ENCODE results near the gene NPHP4. TPM values are rescaled to one million over a fixed set of nuclear protein-coding genes. Genes with fewer than 3 reads are reported as not detected.
"Not testable (repeated sequence)": the region's sequence is repeated elsewhere in the genome, so short reads cannot be mapped to it uniquely, and the experiment has no call there.

NPHP4 gene
- total RNA-seq, 1 donor from 2014 or later, result 19.5 TPM

DNA sequence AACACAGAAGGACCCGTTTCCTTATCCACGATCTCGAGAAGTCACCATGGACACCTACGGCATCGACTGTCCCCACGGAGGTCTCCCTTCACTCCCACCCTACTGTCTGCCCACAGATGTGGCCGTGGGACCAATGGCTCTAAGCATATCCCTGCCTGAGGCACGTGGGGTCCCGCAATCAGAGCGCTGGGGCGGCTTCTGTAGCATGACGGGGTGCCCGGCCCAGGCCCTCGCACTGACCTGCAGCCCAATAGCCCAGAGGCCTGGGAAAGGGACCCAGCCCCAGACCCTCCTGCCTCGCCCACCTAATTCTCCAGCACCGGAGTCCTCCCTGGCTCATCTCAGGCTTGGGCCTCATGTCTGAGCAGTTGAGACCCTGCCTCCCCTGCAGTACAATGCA lies 132.5 kb downstream of the NPHP4 start:
- intact Hi-C loops (cut with micrococcal nuclease), result no loop called here

DNA sequence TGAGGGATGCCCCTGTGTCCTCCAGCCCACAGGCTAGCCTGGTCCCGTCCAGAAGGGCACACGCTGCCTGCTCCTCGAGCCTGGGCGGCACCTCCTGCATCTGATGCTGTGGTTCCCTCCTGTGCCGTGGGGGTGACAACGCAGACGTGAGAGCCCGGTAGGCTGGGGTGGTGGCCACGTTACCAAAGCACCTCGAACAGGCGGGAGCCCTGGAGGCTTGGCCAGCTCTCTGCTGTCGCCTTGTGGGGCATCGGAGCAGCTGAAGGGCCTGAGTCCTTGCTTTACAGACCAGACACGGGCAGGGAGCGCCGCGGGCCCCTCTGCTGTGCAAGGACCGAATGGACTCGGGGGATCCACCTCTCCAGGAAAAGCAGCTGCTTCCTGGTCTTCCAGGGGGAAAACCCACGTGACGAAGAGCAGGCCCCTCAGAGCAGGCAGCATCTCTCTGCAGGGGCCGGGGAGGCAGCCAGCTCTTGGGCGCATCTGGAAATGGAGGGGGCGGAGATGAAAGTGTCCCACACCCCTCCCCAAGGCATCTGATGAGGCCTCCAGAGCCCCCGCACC lies 133.3 kb downstream of the NPHP4 start:
- intact Hi-C loops (cut with micrococcal nuclease), result no loop called here

DNA sequence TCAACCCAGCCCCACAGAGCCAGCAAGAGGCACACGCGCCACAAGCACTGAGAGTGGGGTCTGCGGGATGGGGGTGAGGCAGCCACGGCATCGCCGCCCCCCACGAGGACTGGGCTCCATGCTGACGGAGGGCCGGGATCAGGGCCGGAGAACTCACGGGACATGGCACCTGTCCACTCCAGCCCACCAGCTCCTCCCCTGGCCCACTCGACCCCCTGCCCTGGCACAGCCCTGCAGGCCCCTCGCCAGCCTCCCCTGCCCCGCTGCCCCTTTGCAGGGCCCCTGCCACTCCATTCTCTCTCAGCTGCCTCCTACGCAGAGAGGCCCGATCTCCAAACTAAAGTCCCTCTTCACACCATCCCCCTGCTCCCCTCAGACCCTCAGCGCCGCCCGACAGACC lies 134.0 kb downstream of the NPHP4 start:
- intact Hi-C loops (cut with micrococcal nuclease), result no loop called here

DNA sequence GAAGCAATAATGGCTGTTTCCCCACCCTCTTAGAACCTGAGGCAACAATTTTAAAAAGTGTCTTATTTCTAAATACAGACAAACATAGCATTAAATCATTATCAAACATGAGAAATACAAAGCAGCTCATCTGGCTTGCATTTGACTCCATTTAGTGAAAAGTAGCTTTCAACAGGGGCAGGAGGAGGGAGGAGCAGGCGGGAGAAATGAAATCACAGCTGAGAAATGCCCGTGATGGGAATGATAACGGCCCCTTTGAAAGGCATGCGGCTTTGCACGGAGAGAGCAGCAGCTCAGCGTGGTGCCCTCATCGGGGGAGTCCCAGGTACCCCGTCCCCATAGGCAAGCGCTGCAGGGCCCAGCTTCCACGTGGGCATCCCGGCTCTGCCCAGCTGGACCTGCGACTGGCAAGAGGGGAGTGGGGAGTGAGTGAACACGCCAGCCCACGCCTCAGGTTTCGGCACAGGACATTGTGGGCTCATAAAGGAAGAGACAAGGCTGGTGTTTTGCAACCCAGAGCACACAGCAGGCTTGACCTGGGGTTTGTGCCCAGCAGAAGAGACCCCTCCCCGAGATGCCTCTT lies 134.6 kb downstream of the NPHP4 start:
- intact Hi-C loops (cut with micrococcal nuclease), result no loop called here

DNA sequence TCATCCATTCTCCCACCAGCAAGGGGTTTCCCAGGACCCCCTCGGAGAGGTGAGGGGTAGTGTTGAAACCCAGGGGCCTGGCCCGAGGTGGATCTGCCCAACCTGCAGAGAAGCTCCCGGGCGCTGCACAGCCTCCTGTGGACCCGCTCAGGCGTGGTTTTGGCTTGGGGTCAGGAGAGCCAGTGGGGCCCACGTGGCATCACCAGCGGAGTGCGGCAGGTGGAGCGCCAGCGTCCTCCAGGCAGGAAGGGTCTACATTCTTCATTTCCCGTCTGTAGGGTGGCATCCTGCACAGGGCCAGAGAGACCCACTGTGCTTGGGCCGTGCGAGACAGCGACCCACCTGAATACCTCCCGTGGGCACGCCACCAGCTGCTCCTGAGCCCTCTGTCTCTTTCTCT lies 135.2 kb downstream of the NPHP4 start:
- intact Hi-C loops (cut with micrococcal nuclease), result no loop called here

DNA sequence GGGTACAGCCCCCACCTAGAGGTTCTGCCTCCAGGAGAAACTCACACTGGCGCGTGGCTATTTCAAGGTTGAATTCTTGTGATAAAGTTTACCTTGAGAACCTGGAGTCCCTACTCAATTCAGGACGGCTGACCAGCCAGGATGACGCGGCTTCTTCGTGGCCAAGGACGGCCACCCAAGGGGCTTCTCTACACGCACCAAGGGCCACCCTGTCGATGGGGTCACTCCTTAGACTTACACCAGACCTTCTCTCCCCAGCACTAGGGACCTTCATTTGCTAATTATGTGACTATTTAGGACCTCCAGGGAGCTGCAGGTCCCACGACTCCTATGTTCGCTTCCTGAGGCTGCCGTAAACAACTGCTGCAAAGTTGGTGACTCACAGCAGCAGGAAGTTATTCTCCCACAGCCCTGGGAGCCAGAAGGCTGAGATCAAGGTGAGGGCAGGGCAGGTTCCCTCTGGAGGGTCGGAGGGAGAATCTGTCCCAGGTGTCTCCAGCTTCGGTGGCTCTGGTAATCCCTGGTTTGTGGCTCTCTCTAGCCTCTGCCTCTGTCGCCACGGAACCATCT lies 135.9 kb downstream of the NPHP4 start:
- intact Hi-C loops (cut with micrococcal nuclease), result no loop called here

DNA sequence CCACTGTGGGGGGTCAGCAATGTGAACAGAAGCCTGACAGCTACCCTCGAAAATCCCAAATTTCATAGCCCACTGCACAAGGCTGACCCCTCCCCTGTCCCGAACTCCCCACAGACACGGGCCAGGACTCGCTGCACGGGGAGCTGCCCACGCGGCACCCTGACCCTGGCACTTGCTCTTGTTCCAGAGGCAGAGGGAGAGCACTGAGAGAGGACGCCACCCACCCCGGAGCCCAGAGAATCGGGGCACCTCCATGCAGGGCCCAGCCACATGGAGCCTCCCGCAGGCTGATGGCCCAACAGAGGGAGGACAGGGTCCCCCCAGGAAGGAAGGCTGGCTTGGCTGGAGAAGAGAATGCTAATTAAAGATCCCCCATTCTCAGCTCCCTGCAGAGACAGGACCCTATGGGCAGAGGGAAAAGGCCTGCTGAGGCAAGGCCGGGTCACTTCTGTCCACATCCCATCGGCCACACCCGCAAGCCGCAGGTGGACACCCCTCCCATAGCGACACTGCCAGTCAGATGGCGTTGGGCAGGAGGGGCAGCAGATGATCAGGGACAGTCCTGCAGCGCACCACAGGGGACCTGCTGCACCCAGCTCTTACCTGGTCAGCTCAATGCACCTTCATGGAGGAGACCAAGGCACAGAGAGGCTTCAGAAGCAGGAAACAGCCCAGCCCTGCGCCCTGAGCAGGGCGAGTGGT lies 136.9 kb downstream of the NPHP4 start:
- intact Hi-C loops (cut with micrococcal nuclease), result no loop called here

DNA sequence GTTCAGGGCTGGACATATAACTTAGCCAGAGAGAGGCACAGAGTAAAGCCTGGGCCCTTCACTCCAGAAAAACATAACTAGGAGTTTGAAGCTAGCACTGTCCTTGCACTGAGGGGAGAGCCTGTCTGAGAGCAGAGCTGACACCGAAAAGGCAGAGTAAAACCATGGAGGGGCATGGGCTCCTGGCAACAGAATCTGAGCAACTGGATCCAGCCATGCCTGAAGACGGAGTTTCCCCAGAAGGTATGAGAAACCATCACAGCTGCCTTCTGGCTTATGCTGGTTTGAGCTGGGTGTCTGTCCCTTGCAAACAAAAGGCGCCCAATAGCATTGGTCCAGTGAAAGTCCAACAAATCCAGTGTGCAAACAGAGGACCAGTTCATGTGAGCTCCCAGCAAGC lies 137.5 kb downstream of the NPHP4 start:
- intact Hi-C loops (cut with micrococcal nuclease), result no loop called here

DNA sequence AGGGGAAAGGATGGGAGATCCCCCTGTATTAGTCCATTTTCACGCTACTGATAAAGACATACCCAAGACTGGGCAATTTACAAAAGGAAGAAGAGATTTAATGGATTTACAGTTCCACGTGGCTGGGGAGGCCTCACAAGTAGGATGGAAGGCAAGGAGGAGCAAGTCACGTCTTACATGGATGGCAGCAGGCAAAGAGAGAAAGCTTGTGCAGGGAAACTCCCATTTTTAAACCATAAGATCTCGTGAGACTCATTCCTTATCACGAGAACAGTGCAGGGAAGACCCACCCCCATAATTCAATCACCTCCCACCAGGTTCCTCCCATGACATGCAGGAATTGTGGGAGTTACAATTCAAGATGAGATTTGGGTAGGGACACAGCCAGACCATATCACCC lies 138.4 kb downstream of the NPHP4 start:
- intact Hi-C loops (cut with micrococcal nuclease), result not testable (repeated sequence)

DNA sequence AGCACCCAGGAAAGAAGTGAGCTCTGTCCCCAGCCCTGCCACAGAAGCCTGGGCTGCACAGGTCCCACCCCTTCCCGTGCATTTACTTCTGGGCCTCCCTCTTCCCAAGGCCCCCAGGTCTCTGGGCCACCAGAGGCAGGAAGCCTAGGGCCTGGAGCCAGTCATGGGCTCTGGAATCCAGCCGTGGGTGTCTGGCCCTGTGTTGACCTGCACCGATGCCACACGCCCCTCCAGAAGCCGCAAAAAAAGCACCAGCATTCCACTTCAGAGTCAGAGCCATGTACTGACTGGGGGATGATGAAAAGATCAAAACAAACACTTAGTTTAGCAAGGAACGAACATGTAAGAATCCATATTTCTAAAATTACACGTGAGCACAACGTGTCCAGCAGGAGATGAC lies 141.7 kb downstream of the NPHP4 start:
- intact Hi-C loops (cut with micrococcal nuclease), result no loop called here

DNA sequence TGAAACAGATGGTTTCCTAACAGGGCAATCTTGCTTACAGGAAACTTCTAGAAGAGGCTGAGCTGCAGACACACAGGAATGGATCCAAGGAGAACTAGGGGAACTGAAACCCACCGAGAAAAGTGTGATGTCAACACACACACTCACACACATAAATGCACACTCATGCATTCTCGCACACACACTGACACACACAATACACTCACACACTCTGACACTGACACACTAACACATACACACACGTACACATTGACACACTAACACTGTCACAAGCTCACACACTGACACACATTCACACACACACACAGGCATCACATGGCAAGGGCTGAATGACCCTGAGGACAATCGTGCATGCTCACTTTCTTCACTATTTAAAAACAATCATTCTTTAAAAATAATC lies 142.7 kb downstream of the NPHP4 start:
- intact Hi-C loops (cut with micrococcal nuclease), result no loop called here

DNA sequence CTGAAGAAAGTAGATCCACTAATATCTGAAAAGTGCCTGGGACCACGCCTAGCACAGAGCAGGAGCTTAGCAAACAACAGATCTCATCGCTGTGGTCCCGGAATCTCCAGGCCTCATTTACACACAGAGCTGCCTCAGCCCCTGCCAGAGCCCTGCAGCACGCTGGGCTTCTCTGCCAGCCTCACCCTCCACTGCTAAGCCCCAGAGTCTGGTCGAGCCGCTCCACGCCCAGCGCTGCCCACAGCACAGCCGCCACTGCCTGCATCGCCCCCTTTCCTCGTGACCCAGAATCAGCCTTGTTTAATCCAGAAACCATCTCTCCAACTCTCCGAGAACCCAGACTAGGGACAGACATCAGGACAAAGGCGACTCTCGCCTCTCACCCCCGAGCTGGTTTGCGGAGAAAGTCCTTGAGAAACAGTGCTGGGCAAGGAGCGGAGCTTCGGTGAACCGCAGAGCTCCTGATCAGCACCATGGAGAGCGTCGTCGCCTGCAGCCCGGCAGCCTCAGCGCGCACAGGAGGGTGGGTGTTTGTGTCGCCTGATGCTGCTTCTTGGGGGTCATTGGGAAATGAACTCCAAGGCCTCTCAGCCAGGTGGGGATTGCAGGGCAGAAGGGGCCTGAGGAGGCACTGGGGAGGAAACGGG lies 145.1 kb downstream of the NPHP4 start:
- intact Hi-C loops (cut with micrococcal nuclease), result no loop called here

DNA sequence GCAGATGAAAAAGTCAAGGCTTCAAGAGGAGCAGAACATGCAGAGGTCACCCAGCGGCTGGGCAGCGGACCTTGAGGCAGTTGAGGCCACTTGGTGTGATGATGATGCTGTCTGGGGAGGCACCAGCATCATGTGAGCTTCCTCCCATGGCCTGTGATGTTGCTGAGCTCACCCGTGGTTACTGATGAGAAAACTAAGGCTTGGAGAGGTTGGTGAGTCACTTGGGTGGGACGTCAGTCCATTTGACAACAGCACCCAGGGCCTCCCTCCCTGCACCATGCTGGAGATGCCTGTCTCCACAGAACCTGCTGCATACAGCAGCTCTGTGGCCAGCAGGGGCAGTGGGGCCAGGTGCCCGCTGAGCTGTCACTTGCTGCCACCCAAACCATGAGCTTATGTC lies 146.8 kb downstream of the NPHP4 start:
- intact Hi-C loops (cut with micrococcal nuclease), result no loop called here

DNA sequence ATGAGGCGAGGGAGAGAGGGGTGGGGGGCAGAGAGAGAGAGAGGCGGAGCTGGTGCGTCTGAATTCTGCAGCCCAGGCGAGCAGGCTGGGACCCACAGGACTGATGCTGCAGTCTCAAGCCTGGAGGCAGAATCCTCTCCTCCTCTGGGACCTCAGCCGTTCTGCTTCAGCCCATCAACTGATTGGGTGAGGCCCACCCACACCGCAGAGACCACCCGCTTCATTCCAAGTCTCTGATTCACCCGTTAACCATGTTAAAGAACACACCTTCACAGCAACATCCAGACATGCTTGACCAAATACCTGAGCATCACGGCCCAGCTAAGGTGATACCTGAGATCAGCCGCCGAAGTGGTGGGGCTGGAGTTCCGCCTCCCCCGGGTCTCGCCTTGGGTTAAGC lies 147.8 kb downstream of the NPHP4 start:
- intact Hi-C loops (cut with micrococcal nuclease), result no loop called here

DNA sequence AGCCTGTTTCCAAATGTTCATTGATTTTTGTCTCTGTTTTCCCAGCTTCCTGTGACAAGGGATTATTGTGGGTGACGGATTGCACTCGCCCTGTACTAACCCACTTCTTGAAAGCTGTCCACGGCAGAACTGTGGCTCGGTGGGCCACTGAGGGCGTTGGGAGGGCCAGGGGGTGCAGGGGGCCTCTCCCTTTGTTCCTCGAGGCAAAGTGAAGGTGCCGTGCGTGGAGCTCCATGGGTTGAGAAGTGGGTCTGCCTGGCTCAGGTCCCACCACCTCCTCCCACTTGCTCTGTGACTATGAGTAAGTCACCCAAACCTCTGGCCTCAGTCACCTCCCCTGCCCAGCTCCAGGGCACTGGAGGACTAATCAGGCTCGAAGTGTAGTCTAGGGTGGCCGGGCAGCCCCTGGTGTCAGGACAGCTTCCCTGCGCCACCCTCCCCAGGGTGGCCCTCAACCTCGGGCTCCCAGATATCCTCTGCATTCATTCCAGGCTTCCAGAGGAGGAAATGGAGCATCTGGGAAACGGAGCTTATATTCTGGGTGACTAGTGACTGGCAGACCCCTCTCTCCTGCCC lies 148.6 kb downstream of the NPHP4 start:
- intact Hi-C loops (cut with micrococcal nuclease), result no loop called here

DNA sequence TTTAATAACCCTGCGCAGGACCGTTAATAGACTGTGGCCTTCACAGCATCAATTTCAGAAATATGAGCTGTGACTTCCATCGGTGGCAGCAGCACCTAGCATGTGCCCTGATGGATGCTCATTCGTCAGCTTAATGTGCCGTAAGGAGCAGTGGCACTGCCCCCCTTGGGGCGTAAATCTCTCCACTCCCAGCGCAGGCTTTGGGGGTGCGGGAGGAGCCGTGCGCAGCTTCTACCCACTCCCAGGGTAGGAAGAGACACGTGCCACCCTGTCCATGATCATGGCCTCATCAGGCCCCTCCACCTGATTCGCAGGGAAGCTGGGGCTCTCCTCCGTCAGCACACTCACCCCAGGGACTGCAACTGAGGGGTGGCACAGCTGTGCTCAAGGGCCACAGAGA lies 149.5 kb downstream of the NPHP4 start:
- intact Hi-C loops (cut with micrococcal nuclease), result no loop called here

DNA sequence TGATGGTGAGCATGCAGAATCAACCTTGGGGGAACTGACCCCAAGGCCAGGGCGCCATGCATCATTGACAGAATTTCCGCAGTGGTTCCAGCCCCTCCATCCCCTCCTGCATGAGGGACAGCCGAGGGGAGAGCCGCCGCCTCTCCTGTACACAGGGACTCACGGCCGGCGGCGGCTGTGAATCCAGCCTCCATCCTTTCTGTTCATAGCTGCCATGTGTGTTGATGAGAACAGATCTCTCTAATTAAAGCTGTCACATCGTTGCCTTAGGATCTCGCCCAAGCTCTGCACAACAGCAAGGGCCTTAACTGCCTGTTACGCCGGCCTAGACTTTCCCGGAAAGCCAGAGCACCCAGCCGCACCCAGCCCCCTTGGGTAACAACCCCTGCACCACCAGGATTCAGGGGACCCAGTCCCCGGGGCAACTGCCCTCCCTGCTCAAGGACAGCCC lies 151.6 kb downstream of the NPHP4 start:
- intact Hi-C loops (cut with micrococcal nuclease), result no loop called here

DNA sequence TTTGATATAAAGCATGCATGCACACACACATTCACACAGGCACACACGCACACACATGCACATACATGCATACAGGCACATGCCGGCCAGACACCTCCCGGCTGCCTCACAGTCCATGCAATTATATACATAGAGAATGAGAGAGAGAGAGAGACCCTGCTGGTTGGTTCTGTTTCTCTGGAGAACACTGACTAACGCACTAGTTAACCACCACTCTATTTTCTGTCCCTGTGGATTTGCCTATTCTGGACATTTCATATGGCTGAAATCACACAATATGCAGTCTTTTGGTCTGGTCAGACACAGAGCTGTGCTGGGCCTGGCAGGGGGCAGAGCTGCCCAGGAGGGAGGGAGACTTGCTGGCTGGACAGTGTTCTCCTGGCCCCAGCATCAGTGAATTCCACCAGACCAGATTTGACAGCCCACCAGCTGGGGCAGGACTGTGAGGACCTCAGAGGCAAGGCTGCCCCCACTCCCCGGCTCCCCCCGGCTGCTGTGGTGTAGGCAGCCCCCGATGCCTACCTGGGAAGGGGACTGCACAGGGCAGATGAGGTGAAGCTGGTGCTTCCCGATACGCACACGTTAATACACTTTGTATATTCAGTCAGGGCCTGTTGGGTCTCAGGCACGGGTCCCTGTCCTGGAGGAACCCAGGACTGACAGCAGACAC lies 152.2 kb downstream of the NPHP4 start:
- intact Hi-C loops (cut with micrococcal nuclease), result no loop called here

DNA sequence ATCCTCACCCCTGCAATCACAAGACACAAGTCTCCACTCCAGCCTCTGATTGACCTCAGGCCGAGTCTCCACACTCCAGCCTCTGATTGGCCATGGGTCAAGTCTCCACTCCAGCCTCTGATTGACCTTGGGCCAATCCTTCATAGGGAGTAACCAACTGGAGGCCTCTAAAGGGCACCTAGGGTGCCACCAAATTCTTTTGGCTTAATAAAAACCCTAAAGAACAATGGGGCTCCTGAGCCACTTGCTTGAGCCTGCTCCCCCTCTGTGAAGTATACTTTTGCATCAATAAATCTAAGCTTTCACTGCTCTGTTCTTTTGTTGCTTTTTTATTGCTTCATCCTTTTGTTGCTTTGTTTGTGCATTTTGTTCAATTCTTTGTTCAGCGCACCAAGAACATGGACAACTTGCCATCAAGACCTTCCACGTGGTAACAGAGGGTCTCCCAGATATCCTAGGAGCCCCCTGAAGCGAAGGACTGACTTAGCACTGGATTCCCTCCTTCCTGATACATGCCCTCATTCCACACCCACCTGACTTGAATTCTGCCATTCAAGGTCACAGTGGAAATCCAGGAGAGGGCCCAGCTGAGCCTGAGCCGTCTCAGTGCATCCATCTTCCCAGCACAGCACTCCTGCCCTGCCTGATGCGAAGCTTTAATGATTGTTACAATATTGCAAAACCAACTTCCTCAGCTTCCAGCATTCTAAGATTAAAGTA lies 152.9 kb downstream of the NPHP4 start:
- intact Hi-C loops (cut with micrococcal nuclease), result no loop called here

DNA sequence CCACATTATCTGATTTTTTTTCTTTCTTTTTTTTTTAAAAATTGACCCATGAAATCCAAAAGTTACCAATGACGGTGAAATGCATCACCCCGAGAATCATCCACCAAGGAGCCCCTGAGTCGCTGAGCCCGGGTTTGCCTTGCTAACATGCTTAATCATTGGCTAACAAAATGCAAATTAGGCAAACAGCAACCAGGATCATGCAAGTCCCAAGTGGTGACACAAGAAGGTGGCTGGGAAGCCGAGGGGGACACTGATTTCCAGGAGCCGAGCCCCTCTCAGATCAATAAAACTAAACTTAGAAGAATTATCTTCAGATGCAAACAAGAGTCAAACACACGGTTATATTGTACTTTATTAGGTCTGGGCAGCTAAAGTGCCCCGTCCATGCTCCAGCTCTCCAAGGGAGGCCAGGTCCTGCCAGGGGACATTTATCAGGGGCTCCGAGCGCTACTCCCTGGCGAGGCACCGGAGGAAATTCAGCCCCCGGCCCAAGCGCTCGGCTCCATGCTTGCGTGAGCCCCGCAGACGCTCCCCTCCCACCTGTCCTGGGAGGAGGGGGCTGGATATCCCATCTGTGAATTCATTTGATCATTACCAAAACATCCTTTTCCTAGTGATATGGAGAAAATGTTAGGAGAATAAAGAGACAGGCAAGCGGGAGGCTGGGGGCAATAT lies 154.1 kb downstream of the NPHP4 start:
- intact Hi-C loops (cut with micrococcal nuclease), result no loop called here
